ENCODE measurements around the gene MBOAT2. TPM values are rescaled to one million over a fixed set of nuclear protein-coding genes. Genes with fewer than 3 reads are reported as not detected.
A peak's percentile ranks its signal among the peaks of the same experiment; 100 is the strongest.

MBOAT2 gene
- polyA plus RNA-seq, 4 donors, result 1.4 to 15.8 (median 2.5) TPM

DNA sequence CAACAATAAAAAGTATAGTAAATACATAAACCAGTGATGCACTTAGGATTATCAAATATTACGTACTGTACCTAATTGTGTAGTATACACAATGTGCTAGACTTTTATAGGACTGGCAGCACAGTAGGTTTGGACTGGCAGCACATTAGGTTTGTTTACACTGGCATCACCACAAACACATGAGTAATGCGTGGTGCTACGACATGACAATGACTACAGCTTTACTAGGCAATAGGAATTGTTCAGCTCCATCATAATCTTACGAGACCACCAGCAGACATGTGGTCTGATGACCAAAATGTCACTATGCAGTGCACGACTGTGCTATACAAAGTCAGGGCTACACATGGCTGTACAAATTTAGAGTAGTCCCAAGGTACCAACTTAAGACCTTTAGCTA lies 2.3 kb downstream of the MBOAT2 start:
- H3K4me3 ChIP-seq (ENCODE audit: low read depth in 1 of 3, low read length in 3 of 3), result no peak overlapping the region
- FAIRE-seq, result no peak
- no peak overlapping the region for H3K27ac ChIP-seq (ENCODE audit: low read depth in 1 of 3, low read length in 2 of 3)
- H3K27me3 ChIP-seq (ENCODE audit: control insufficient read depth in 3 of 3, insufficient read depth in 3 of 3, low read length in 3 of 3), result peaks cover 0 to 16% (median 0%) of the 10 kb centered on the region in 3 donors
- peak in 1 of 2 donors; percentile 15 for DNase-seq
- H3K4me1 ChIP-seq (ENCODE audit: control insufficient read depth in 3 of 3, insufficient read depth in 2 of 3, low read depth in 1 of 3, low read length in 2 of 3), result peaks cover 0 to 4% (median 0%) of the 10 kb centered on the region in 3 donors
- H3K9me3 ChIP-seq (ENCODE audit: control insufficient read depth in 2 of 2, insufficient read depth in 1 of 2, low read depth in 1 of 2, low read length in 1 of 2), result no peaks in the 10 kb centered on the region
- H3K36me3 ChIP-seq (ENCODE audit: control insufficient read depth in 3 of 3, insufficient read depth in 2 of 3, low read depth in 1 of 3, low read length in 3 of 3), result no peaks in the 10 kb centered on the region
- 74 to 80% (median 80%) methylated on average over 5 of the region's 5 CpGs for WGBS, 3 donors

DNA sequence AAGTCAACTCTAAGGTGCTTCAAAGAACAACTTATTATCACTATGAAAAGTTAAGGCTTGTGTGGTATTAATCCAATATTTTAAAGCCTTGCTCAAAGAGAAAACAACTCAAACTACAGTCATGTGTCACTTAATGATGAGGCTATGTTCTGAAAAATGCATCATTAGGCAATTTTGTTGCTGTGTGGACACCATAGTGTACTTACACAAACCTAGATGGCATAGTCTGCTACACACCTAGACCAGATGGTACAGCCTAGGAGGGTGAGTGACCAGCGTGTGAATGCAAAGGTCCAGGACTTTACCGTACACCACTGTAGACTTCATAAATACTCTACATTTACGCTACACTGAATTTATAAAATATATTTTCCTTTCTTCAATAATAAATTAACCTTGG lies 3.0 kb downstream of the MBOAT2 start:
- FAIRE-seq (no peak), DNase-seq (no peak)
- Histone ChIP-seq H3K36me3 (ENCODE audit: control insufficient read depth in 3 of 3, insufficient read depth in 2 of 3, low read depth in 1 of 3, low read length in 3 of 3) (no peaks in the 10 kb centered on the region), H3K9me3 (ENCODE audit: control insufficient read depth in 2 of 2, insufficient read depth in 1 of 2, low read depth in 1 of 2, low read length in 1 of 2) (no peaks in the 10 kb centered on the region), H3K4me3 (ENCODE audit: low read depth in 1 of 3, low read length in 3 of 3) (no peak overlapping the region), H3K27ac (ENCODE audit: low read depth in 1 of 3, low read length in 2 of 3) (no peak overlapping the region), H3K4me1 (ENCODE audit: control insufficient read depth in 3 of 3, insufficient read depth in 2 of 3, low read depth in 1 of 3, low read length in 2 of 3) (peaks cover 0 to 4% (median 0%) of the 10 kb centered on the region in 3 donors), H3K27me3 (ENCODE audit: control insufficient read depth in 3 of 3, insufficient read depth in 3 of 3, low read length in 3 of 3) (peaks cover 0 to 16% (median 0%) of the 10 kb centered on the region in 3 donors)
- 97 to 98% (median 97%) methylated on average over 3 of the region's 3 CpGs for WGBS, 3 donors

DNA sequence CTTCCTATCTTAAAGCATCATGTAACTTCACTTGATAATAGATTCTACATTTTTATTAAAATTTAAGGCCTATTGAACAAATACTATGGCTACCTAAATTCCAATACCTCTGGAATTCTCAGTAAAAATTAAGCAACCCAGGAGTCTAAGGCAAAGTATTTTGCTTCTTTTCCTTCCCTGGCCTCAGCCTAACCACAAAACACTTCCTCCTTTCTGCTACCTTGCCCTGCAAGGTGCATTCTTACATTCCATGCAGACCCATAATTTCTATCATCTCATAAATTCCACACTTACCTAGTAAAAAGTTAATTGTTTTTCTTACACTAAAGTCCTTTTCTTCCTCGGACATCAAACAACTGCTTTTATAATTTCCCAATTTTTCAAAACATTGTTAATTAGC lies 3.7 kb downstream of the MBOAT2 start:
- Histone ChIP-seq H3K27me3 (ENCODE audit: control insufficient read depth in 3 of 3, insufficient read depth in 3 of 3, low read length in 3 of 3) (peaks cover 0 to 16% (median 0%) of the 10 kb centered on the region in 3 donors), H3K36me3 (ENCODE audit: control insufficient read depth in 3 of 3, insufficient read depth in 2 of 3, low read depth in 1 of 3, low read length in 3 of 3) (no peaks in the 10 kb centered on the region), H3K4me1 (ENCODE audit: control insufficient read depth in 3 of 3, insufficient read depth in 2 of 3, low read depth in 1 of 3, low read length in 2 of 3) (peaks cover 0 to 4% (median 0%) of the 10 kb centered on the region in 3 donors), H3K4me3 (ENCODE audit: low read depth in 1 of 3, low read length in 3 of 3) (no peak overlapping the region), H3K9me3 (ENCODE audit: control insufficient read depth in 2 of 2, insufficient read depth in 1 of 2, low read depth in 1 of 2, low read length in 1 of 2) (no peaks in the 10 kb centered on the region), H3K27ac (ENCODE audit: low read depth in 1 of 3, low read length in 2 of 3) (no peak overlapping the region)
- no peak for DNase-seq
- 68 to 79% (median 74%) methylated on average over 1 of the region's 1 CpG for WGBS, 3 donors
- no peak for FAIRE-seq

DNA sequence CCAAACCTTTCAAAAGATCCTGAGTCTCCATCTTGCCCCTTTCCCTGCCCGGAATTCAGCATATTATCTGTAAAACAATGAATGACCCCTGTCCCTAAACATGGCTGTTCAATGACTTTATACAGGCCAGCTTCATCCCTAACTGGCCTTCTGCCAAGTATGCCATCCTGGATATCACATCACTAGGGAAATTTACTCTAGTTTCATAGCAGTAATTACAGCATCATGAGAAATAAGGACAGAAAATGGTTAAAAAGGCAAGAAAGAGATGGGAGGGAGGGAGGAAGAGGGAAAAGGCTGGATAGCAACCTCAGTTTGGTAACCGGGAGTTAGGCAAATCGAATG lies 4.4 kb downstream of the MBOAT2 start:
- peaks cover 0 to 16% (median 0%) of the 10 kb centered on the region in 3 donors for H3K27me3 ChIP-seq (ENCODE audit: control insufficient read depth in 3 of 3, insufficient read depth in 3 of 3, low read length in 3 of 3)
- no peak overlapping the region for H3K27ac ChIP-seq (ENCODE audit: low read depth in 1 of 3, low read length in 2 of 3)
- no peak overlapping the region for H3K4me3 ChIP-seq (ENCODE audit: low read depth in 1 of 3, low read length in 3 of 3)
- H3K9me3 ChIP-seq (ENCODE audit: control insufficient read depth in 2 of 2, insufficient read depth in 1 of 2, low read depth in 1 of 2, low read length in 1 of 2), result no peaks in the 10 kb centered on the region
- DNase-seq, result no peak
- H3K36me3 ChIP-seq (ENCODE audit: control insufficient read depth in 3 of 3, insufficient read depth in 2 of 3, low read depth in 1 of 3, low read length in 3 of 3), result no peaks in the 10 kb centered on the region
- no peak for FAIRE-seq
- WGBS, 3 donors, result 84 to 88% (median 86%) methylated on average over 3 of the region's 3 CpGs
- peaks cover 0 to 4% (median 0%) of the 10 kb centered on the region in 3 donors for H3K4me1 ChIP-seq (ENCODE audit: control insufficient read depth in 3 of 3, insufficient read depth in 2 of 3, low read depth in 1 of 3, low read length in 2 of 3)

DNA sequence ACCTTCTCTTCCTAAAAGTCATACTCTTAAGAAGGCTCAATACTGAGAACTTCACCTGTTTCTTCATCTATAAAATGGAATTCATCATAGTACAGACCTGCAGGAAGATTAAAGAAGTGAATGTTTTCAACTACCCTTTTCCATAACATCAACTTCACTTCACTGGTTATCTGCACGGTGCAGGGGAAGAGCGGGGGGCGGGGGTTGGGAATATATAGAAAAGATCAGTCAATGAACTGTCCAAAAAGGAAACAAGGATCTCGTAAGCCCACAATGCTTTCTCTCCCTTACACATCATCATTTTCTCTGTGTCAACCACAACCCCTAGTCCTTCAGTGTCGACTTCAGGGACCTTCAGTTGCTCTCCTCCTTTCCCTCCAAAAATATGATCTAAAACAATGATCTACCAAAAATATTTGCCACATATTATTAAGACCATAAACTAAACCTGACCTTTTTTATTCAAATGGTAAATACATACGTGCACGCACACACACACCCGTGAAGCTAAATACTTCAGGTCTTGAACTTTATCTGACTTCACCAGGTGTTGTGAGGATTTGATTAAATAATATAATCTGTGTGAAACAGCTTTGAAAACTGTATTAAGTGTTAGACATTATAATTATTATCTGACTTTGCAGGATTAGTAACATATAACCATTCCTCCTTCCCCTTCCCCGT lies 4.9 kb downstream of the MBOAT2 start:
- H3K27me3 ChIP-seq (ENCODE audit: control insufficient read depth in 3 of 3, insufficient read depth in 3 of 3, low read length in 3 of 3), result peaks cover 0 to 16% (median 0%) of the 10 kb centered on the region in 3 donors
- no peaks in the 10 kb centered on the region for H3K36me3 ChIP-seq (ENCODE audit: control insufficient read depth in 3 of 3, insufficient read depth in 2 of 3, low read depth in 1 of 3, low read length in 3 of 3)
- no peak overlapping the region for H3K27ac ChIP-seq (ENCODE audit: low read depth in 1 of 3, low read length in 2 of 3)
- no peak for DNase-seq
- H3K9me3 ChIP-seq (ENCODE audit: control insufficient read depth in 2 of 2, insufficient read depth in 1 of 2, low read depth in 1 of 2, low read length in 1 of 2), result no peaks in the 10 kb centered on the region
- FAIRE-seq, result no peak
- 87 to 93% (median 90%) methylated on average over 9 of the region's 9 CpGs for WGBS, 3 donors
- no peak overlapping the region for H3K4me3 ChIP-seq (ENCODE audit: low read depth in 1 of 3, low read length in 3 of 3)
- peaks cover 0 to 4% (median 0%) of the 10 kb centered on the region in 3 donors for H3K4me1 ChIP-seq (ENCODE audit: control insufficient read depth in 3 of 3, insufficient read depth in 2 of 3, low read depth in 1 of 3, low read length in 2 of 3)

DNA sequence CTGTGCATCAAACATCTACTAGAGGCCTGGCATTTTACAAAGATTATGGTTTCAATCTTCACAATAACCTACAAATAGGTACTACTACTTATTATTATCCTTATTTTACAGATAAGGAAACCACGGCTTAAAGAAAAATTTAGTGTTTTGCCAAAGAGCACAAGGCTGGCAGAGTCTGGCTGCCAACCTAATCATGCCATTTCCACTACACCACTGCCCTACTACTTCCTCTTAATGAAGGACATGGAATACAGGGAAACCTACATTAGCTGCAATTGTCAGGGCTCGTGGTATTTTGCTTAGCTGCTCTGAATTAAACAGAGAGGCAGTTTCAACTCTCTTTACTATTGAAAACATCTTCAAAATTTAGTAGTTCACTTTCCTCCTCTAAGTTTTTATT lies 5.9 kb downstream of the MBOAT2 start:
- no peak overlapping the region for H3K4me3 ChIP-seq (ENCODE audit: low read depth in 1 of 3, low read length in 3 of 3)
- H3K9me3 ChIP-seq (ENCODE audit: control insufficient read depth in 2 of 2, insufficient read depth in 1 of 2, low read depth in 1 of 2, low read length in 1 of 2), result no peaks in the 10 kb centered on the region
- no peaks in the 10 kb centered on the region for H3K36me3 ChIP-seq (ENCODE audit: control insufficient read depth in 3 of 3, insufficient read depth in 2 of 3, low read depth in 1 of 3, low read length in 3 of 3)
- WGBS, 3 donors, result 53 to 77% (median 65%) methylated on average over 2 of the region's 2 CpGs
- no peak for FAIRE-seq
- H3K27ac ChIP-seq (ENCODE audit: low read depth in 1 of 3, low read length in 2 of 3), result no peak overlapping the region
- no peak for DNase-seq
- H3K4me1 ChIP-seq (ENCODE audit: control insufficient read depth in 3 of 3, insufficient read depth in 2 of 3, low read depth in 1 of 3, low read length in 2 of 3), result peaks cover 0 to under 1% (median 0%) of the 10 kb centered on the region in 3 donors
- peaks cover 0 to 11% (median 0%) of the 10 kb centered on the region in 3 donors for H3K27me3 ChIP-seq (ENCODE audit: control insufficient read depth in 3 of 3, insufficient read depth in 3 of 3, low read length in 3 of 3)

DNA sequence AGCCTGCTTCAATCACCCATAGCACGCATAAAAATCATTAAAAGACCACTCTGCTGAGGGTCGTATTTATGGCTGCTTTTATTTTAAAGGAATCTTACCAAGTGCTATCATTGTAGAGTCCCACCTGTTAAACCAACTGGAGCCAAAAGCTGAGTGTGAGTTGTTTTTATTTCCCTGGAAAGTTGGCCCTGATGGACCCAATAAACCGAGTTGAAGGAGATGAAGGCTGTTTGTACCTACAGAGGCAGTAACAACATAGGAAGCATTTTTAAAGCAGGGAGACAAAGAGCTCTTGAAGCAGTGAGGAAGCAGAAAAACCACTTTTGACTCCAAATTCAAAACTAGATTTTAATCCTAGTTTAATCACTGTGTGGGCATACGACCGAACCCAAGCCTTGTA lies 6.4 kb downstream of the MBOAT2 start:
- WGBS, 3 donors, result 60 to 80% (median 69%) methylated on average over 5 of the region's 5 CpGs
- Histone ChIP-seq H3K4me1 (ENCODE audit: control insufficient read depth in 3 of 3, insufficient read depth in 2 of 3, low read depth in 1 of 3, low read length in 2 of 3) (no peaks in the 10 kb centered on the region), H3K27me3 (ENCODE audit: control insufficient read depth in 3 of 3, insufficient read depth in 3 of 3, low read length in 3 of 3) (peaks cover 0 to 6% (median 0%) of the 10 kb centered on the region in 3 donors), H3K4me3 (ENCODE audit: low read depth in 1 of 3, low read length in 3 of 3) (no peak overlapping the region), H3K9me3 (ENCODE audit: control insufficient read depth in 2 of 2, insufficient read depth in 1 of 2, low read depth in 1 of 2, low read length in 1 of 2) (no peaks in the 10 kb centered on the region), H3K36me3 (ENCODE audit: control insufficient read depth in 3 of 3, insufficient read depth in 2 of 3, low read depth in 1 of 3, low read length in 3 of 3) (no peaks in the 10 kb centered on the region), H3K27ac (ENCODE audit: low read depth in 1 of 3, low read length in 2 of 3) (no peak overlapping the region)
- no peak for FAIRE-seq
- peak in 1 of 2 donors; percentile 16 for DNase-seq

DNA sequence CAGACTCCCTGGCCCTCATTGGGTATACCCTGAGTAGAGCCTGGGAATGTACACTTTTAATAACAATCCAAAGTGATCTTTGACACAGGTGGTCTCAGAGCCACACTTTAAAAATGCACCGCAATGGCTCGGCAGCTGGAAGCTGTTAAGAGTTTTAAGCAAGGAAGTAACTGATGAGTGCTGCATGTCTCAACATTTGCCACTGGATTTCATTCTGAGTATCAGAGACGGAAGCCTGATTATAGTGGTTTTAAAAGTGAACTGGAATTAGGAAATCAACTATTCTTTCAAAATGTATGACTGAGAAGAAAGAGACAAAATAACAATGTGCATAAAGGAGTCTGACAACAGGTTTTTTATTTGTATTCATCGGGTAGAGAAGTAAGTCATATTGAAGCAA lies 7.5 kb downstream of the MBOAT2 start:
- no peak for DNase-seq
- Histone ChIP-seq H3K9me3 (ENCODE audit: control insufficient read depth in 2 of 2, insufficient read depth in 1 of 2, low read depth in 1 of 2, low read length in 1 of 2) (no peaks in the 10 kb centered on the region), H3K36me3 (ENCODE audit: control insufficient read depth in 3 of 3, insufficient read depth in 2 of 3, low read depth in 1 of 3, low read length in 3 of 3) (no peaks in the 10 kb centered on the region), H3K27ac (ENCODE audit: low read depth in 1 of 3, low read length in 2 of 3) (no peak overlapping the region), H3K4me3 (ENCODE audit: low read depth in 1 of 3, low read length in 3 of 3) (no peak overlapping the region), H3K4me1 (ENCODE audit: control insufficient read depth in 3 of 3, insufficient read depth in 2 of 3, low read depth in 1 of 3, low read length in 2 of 3) (no peaks in the 10 kb centered on the region), H3K27me3 (ENCODE audit: control insufficient read depth in 3 of 3, insufficient read depth in 3 of 3, low read length in 3 of 3) (no peaks in the 10 kb centered on the region)
- FAIRE-seq, result no peak
- WGBS, 3 donors, result 83 to 92% (median 86%) methylated on average over 4 of the region's 4 CpGs

DNA sequence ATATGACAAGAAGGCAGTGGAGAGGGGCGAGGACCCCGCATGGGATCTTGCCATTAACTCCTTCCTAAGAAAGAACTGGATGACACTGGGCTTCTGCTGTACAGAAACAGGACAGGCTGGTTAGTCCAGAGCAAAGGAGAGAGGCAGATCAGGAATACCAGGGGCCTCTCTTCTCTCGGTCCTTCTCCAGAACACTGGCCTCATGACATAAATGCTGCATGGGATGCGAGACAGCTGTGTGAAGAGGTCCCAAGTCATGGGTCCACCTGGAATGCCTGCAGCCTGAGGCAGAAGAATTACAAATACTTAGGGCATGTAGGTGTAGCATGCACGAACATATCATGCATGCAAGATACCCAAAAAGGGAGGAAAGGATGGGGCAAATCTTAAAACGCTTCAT lies 9.1 kb downstream of the MBOAT2 start:
- DNase-seq (no peak), FAIRE-seq (no peak)
- no peaks in the 10 kb centered on the region for H3K4me1 ChIP-seq (ENCODE audit: control insufficient read depth in 3 of 3, insufficient read depth in 2 of 3, low read depth in 1 of 3, low read length in 2 of 3)
- 82 to 91% (median 87%) methylated on average over 6 of the region's 6 CpGs for WGBS, 3 donors
- H3K27ac ChIP-seq (ENCODE audit: low read depth in 1 of 3, low read length in 2 of 3), result no peak overlapping the region
- H3K27me3 ChIP-seq (ENCODE audit: control insufficient read depth in 3 of 3, insufficient read depth in 3 of 3, low read length in 3 of 3), result no peaks in the 10 kb centered on the region
- H3K9me3 ChIP-seq (ENCODE audit: control insufficient read depth in 2 of 2, insufficient read depth in 1 of 2, low read depth in 1 of 2, low read length in 1 of 2), result no peaks in the 10 kb centered on the region
- no peaks in the 10 kb centered on the region for H3K36me3 ChIP-seq (ENCODE audit: control insufficient read depth in 3 of 3, insufficient read depth in 2 of 3, low read depth in 1 of 3, low read length in 3 of 3)
- H3K4me3 ChIP-seq (ENCODE audit: low read depth in 1 of 3, low read length in 3 of 3), result no peak overlapping the region

All from small intestine (tissue), 7 donors.